NAMALWA (cell line): ENCODE data around the gene F2R.

Experiments
- DNase-seq: peaks from one replicate; pipeline ENCODE4 v3.0.0-alpha.2; 2015; ENCODE audit warnings: low spot score

The F2R gene

DNA sequence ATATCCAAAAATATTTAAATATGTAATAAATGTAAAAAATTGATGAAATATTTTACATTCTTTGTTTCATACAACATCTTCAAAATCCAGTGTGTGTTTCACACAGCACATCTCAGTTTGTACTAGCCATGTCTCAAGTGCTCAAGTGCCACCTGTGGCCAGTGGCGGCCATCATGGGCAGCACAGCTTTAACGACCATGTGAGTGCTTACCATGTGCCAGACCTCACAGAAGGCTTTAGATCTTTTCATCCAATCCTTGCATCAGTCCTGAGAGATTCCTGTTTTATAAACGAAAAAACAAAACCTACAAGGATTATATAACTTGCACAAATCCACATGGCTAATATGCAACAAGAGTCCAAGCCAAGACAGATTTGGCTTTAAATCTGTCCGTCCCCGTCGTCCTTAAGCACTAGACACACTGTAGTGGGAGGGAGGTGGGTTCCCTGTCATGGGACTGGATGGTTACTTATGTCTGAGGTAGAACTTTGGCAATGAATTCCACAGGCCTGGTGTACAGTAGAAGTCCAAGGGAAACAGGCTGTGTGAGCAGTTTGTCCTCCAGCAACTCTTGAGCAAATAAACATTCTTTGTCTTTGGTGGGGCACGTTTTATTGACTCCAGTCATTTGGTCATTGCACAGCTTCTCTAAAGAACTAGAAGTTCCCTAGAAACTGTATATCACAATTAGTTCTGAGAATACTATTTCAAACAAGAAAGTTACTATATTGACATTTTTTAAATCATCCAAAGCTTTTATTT is 25.0 kb upstream of the F2R start:
- DNase-seq, result no peak

- no peak for DNase-seq
These were observed 24.3 kb upstream of the F2R start for GRCh38 chr5:76691467-76692273.

DNA sequence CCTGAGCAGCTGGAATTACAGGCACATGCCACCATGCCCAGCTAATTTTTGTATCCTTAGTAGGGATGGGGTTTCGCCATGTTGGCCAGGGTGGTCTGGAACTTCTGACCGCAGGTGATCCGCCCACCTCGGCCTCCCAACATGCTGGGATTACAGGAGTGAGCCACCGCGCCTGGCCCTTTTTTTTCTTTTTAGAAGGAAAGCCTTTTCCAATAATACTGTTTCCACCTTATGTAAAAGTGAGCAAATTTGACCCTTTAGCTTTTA is 23.7 kb upstream of the F2R start:
- DNase-seq, result no peak

- DNase-seq, result no peak
These were observed 23.3 kb upstream of the F2R start for GRCh38 chr5:76692651-76693050.

DNA sequence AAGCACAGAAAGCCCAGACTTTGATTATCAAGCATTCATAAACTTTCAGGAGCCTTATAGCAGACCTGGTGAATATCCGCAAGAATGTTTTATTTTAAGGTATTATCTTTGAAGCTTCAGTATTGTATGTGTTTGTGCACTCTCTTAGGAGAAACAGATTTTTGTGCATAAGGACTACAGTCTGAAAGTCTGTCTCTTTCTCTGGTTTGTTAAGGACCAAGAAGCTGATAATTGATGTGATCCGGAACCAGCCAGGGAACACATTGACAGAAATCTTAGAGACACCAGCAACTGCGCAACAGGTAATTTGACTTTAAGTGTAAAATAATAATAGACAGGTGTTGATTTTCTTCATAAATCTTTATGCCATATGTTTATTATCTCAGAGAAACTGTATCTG is 22.8 kb upstream of the F2R start:
- no peak for DNase-seq

GRCh38 chr5:76694317-76694716 is 21.6 kb upstream of the F2R start:
- DNase-seq, result no peak

- DNase-seq, result no peak
These were observed 20.6 kb upstream of the F2R start for GRCh38 chr5:76695346-76695745.

DNA sequence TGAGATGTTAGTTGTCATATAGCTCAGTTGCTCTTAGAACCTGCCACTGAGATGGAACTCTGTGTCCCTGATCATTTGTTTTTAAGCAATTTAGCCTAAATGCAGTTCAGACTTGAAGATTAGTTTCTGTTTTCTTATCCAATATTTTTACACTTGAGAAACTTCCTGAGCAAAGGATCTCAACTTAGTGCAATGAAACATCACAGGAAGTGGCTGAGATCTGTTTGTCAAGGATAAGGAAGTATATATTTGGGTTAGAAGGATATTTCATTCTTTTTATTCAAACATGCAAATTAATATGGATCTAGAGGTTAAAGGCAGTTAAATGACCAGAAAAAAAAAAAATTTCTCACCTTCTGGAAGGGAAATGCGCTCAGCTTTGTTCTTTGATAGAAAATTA is 19.7 kb upstream of the F2R start:
- DNase-seq, result no peak

GRCh38 chr5:76697670-76698069 is 18.3 kb upstream of the F2R start:
- no peak for DNase-seq

DNA sequence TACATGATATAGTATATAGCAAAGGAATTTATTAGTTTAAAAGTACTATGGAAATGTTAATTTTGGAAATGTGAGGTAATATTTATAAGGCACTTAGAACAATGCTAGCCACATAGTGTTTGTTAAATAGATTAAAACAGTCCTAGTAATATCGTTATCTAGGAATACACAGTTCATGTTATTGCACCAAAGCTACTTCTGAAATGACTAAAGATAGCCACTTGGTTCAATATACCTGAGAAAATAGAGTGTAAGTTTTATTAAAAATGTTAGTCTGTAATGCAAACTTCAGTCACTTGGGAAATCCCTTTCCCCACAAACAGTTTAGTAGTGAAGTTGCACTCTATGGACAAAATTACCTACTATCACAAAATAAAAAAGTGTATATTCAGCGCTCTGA is 15.4 kb upstream of the F2R start:
- no peak for DNase-seq

GRCh38 chr5:76701298-76701697 is 14.6 kb upstream of the F2R start:
- no peak for DNase-seq

GRCh38 chr5:76703707-76704106 is 12.2 kb upstream of the F2R start:
- DNase-seq, result no peak

- no peak for DNase-seq
These were observed 11.7 kb upstream of the F2R start for GRCh38 chr5:76704131-76704663.

- DNase-seq, result no peak
These were observed 10.4 kb upstream of the F2R start for GRCh38 chr5:76705574-76705973.

GRCh38 chr5:76709762-76710161 is 6.2 kb upstream of the F2R start:
- no peak for DNase-seq

DNA sequence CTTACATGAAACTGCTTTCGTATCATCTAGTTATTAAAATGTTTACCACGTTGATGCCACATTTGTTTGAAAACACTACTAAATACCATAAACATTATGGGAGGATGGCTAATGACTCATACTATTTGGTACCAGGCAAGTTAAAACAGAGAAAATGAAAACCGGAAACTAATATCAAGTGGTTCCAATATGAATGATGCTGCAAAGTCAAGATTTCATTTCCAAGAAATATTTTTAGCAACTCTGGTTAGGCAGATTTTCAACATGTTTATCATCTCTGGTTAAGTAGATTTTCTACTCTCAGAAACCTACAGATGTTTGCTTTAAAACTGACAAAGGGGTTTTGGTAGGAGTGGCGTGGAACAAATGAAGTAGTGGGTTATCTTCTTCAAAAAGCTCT is 4.9 kb upstream of the F2R start:
- no peak for DNase-seq

DNA sequence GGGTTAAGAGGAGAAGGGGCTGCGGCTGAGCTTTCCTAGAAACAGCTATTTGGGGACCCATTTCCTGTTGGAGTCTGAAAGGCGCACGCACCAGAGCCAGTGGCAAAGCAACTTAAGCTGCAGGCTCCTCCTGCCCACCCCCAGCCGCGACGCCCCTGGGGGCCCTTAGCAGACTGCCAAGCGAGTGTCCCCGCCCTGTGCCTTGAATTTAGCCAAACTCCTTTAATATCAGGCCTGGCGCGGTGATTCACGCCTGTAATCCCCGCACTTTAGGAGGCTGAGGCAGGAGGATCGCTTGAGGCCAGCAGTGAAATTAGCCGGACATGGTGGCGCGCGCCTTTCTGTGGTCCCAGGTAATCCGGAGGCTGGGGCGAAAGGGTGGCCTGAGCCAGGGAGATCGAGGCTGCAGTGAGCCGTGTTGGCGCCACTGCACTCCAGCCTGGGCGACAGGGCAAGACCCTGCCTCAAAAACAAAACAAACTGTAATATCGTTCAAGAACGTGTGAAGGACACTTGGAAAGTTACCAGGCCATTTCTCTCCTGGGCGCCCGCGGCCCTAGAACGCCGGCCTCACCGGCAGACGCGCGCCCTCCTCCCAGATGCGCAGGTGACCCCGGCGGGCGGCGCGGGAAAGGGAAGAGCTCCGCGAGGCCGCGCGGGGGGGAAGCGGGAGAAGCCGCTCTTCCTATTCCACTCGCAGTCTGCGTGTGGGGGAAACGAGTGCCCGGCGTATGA is 1.0 kb upstream of the F2R start:
- no peak for DNase-seq

DNA sequence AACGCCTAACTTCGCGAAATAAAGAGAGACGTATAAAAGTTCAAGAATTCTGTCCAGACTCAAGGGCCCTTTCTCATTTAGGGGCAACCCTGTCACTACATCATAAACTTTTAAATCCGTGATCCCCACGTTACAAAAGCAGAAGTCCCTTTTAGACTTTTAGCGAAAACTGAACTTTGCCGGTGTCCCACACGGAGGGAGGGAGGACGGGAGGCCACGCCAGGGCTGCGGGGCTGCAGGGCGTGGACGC is 515 bp upstream of the F2R start:
- DNase-seq, result no peak

- DNase-seq, result no peak
These were observed 681 bp downstream of the F2R start for GRCh38 chr5:76716456-76717157.

DNA sequence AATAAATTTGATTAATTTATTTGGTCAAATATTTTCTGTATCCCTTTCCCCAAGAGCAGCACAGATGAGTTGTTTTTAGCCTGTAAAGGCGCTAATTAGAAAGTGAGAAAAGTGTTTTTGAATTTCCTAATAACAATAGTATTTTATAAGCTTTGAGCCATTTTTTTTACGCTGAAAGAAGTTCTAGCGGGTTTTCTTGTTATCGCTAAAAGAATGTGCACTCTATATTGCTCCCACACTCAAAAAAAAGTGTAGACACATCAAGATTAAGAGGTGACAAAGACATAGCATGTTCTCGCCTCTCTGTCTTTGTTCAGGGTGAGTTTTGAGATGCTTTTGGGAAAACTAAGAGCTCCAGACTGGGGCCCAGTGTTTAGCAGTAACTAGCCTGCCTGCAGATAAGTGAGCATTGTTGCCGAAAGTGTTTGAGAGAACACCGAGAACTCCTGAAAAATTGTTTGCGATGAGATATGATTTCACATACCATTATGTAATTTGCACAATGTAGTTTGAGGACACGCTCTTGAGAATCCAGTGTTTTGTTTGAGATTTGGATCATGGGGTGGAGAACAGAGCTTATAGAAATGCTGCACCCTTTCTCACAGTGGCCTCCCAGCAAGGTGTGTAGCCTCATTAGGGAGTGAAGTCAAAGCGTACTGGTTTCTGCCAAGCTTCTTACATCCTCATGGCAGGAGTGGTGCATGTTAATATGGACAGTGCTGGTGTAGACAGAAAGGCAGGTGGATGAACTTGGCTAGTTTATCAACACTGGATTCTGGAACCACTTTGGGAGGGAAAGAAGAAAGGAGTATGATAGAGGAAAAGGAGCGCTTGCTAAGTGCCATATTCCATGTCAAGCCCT is 1.5 kb downstream of the F2R start:
- DNase-seq, result no peak

- DNase-seq, result no peak
These were observed 2.5 kb downstream of the F2R start for GRCh38 chr5:76718381-76718832.

- no peak for DNase-seq
These were observed 3.0 kb downstream of the F2R start for GRCh38 chr5:76718880-76719279.
